NCI-H1930 (cell line): ENCODE results near the gene IFT57.
"Not testable (repeated sequence)": the region's sequence is repeated elsewhere in the genome, so short reads cannot be mapped to it uniquely, and the experiment has no call there.

Source experiments
- DNase-seq, 2 experiments: peaks; one replicate each; lab custom pipeline; 2025; lab: John Stamatoyannopoulos, UW

IFT57 gene

GRCh38 chr3:108159105-108159504 is 63.1 kb downstream of the IFT57 start:
- no peak for DNase-seq

GRCh38 chr3:108158251-108158650 is 64.0 kb downstream of the IFT57 start:
- no peak for DNase-seq

GRCh38 chr3:108157273-108157672 is 65.0 kb downstream of the IFT57 start:
- no peak for DNase-seq

- no peak for DNase-seq
These were observed 65.8 kb downstream of the IFT57 start for GRCh38 chr3:108156312-108156853.

- not testable (repeated sequence) for DNase-seq
These were observed 66.6 kb downstream of the IFT57 start for GRCh38 chr3:108155642-108156041.

GRCh38 chr3:108153451-108153981 is 68.7 kb downstream of the IFT57 start:
- DNase-seq = no peak

GRCh38 chr3:108152274-108152673 is 70.0 kb downstream of the IFT57 start:
- no peak for DNase-seq

- no peak for DNase-seq
These were observed 72.0 kb downstream of the IFT57 start for GRCh38 chr3:108150200-108150599.

- no peak for DNase-seq
These were observed 76.1 kb downstream of the IFT57 start for GRCh38 chr3:108146139-108146538.

GRCh38 chr3:108145578-108145977 is 76.6 kb downstream of the IFT57 start:
- no peak for DNase-seq

- no peak for DNase-seq
These were observed 84.8 kb downstream of the IFT57 start for GRCh38 chr3:108137460-108137814.

GRCh38 chr3:108136561-108137459 is 85.4 kb downstream of the IFT57 start:
- DNase-seq = no peak

GRCh38 chr3:108134555-108134880 is 87.7 kb downstream of the IFT57 start:
- DNase-seq = no peak

GRCh38 chr3:108133858-108134554 is 88.2 kb downstream of the IFT57 start:
- DNase-seq = no peak

GRCh38 chr3:108133048-108133369 is 89.2 kb downstream of the IFT57 start:
- no peak for DNase-seq

GRCh38 chr3:108131475-108132134 is 90.6 kb downstream of the IFT57 start:
- no peak for DNase-seq

GRCh38 chr3:108130701-108131474 is 91.3 kb downstream of the IFT57 start:
- DNase-seq = no peak

- no peak for DNase-seq
These were observed 92.0 kb downstream of the IFT57 start for GRCh38 chr3:108130236-108130635.

- no peak for DNase-seq
These were observed 94.8 kb downstream of the IFT57 start for GRCh38 chr3:108127301-108127988.

- no peak for DNase-seq
These were observed 95.9 kb downstream of the IFT57 start for GRCh38 chr3:108126348-108126747.

- DNase-seq = no peak
These were observed 96.6 kb downstream of the IFT57 start for GRCh38 chr3:108125550-108126071.
